Ishikawa (cell line): ENCODE results near the gene RCE1.

ENCODE experiments used
- CEBPB ChIP-seq: IDR thresholded peaks from 2 replicates; pipeline ENCODE4 v1.6.1; 2012
- CREB1 ChIP-seq: IDR thresholded peaks from 2 replicates; pipeline ENCODE4 v1.6.1; 2012; ENCODE audit warnings: low read depth
- EGR1 ChIP-seq: IDR thresholded peaks from 2 replicates; pipeline ENCODE4 v1.6.1; 2012
- EP300 ChIP-seq: IDR thresholded peaks from 2 replicates; pipeline ENCODE4 v1.6.1; 2012; ENCODE audit warnings: borderline replicate concordance
- FOXM1 ChIP-seq: IDR thresholded peaks from 2 replicates; pipeline ENCODE4 v1.6.1; 2012; ENCODE audit warnings: low read depth, borderline replicate concordance
- MAX ChIP-seq: IDR thresholded peaks from 2 replicates; pipeline ENCODE4 v1.6.1; 2012
- NFIC ChIP-seq: IDR thresholded peaks from 2 replicates; pipeline ENCODE4 v1.6.1; 2012
- RAD21 ChIP-seq: IDR thresholded peaks from 2 replicates; pipeline ENCODE4 v1.6.1; 2012; ENCODE audit warnings: low read depth
- REST ChIP-seq: IDR thresholded peaks from 2 replicates; pipeline ENCODE4 v1.6.1; 2012; ENCODE audit warnings: low read depth, mild to moderate bottlenecking
- TAF1 ChIP-seq: IDR thresholded peaks from 2 replicates; pipeline ENCODE4 v1.6.1; 2012; ENCODE audit warnings: low read depth, mild to moderate bottlenecking
- TCF12 ChIP-seq: IDR thresholded peaks from 2 replicates; pipeline ENCODE4 v1.6.1; 2012; ENCODE audit warnings: low read depth
- TEAD4 ChIP-seq: IDR thresholded peaks from 2 replicates; pipeline ENCODE4 v1.6.1; 2012
- USF1 ChIP-seq: IDR thresholded peaks from 2 replicates; pipeline ENCODE4 v1.6.1; 2012
- YY1 ChIP-seq: IDR thresholded peaks from 2 replicates; pipeline ENCODE4 v1.6.1; 2012; ENCODE audit warnings: low read depth
- ZBTB7A ChIP-seq: IDR thresholded peaks from 2 replicates; pipeline ENCODE4 v1.6.1; 2012; ENCODE audit warnings: low read depth

RCE1 gene

GRCh38 chr11:66846671-66847091 is 3.4 kb downstream of the RCE1 start:
- TF ChIP-seq MAX, result no peak
- no peak for TF ChIP-seq YY1
- no peak for TF ChIP-seq EGR1
- no peak for TF ChIP-seq EP300

- TF ChIP-seq CEBPB (no peak), RAD21 (no peak), NFIC (no peak), EGR1 (no peak), CREB1 (no peak), TAF1 (no peak), YY1 (no peak), TCF12 (no peak), MAX (no peak), EP300 (no peak), FOXM1 (no peak), USF1 (no peak), ZBTB7A (no peak), REST (no peak), TEAD4 (no peak)
Observed at GRCh38 chr11:66847461-66848232, 4.4 kb downstream of the RCE1 start.

- TF ChIP-seq CREB1, result no peak
- TF ChIP-seq ZBTB7A, result no peak
- TF ChIP-seq USF1, result no peak
- no peak for TF ChIP-seq FOXM1
- TF ChIP-seq CEBPB, result no peak
- no peak for TF ChIP-seq NFIC
- TF ChIP-seq YY1, result no peak
- no peak for TF ChIP-seq TAF1
- TF ChIP-seq MAX, result no peak
- TF ChIP-seq RAD21, result no peak
- no peak for TF ChIP-seq EGR1
- TF ChIP-seq REST, result no peak
- TF ChIP-seq EP300, result no peak
- TF ChIP-seq TEAD4, result no peak
- TF ChIP-seq TCF12, result no peak
Observed at GRCh38 chr11:66848671-66849500, 5.6 kb downstream of the RCE1 start.

GRCh38 chr11:66849501-66850234 is 6.4 kb downstream of the RCE1 start:
- TF ChIP-seq FOXM1 (no peak), CEBPB (no peak), ZBTB7A (no peak), TAF1 (no peak), RAD21 (no peak), TCF12 (no peak), YY1 (no peak), CREB1 (no peak), USF1 (no peak), TEAD4 (no peak), NFIC (no peak), EP300 (no peak), REST (no peak), MAX (no peak), EGR1 (no peak)
